Measurements from ENCODE around the gene GALNT6.

DNA sequence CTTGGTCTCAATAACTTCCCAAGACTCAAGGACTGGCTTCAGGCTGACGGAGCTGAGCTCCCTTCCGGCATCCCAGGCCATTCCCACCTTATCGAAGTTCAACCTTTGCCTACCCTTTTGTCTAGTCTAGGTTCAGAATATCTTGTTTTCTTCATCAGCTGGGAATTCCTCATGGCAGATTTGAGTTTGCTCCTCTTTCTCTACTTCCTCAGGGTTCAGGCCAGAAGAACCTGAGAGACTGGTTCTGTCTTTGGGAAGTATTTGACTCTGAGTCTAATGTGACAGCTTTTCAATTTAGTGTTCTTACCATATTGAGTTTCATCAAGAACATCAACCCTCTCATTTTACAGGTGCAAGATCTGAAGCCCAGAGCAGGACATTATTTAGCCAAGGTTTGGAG lies 69.3 kb downstream of the GALNT6 start:
- TF ChIP-seq, protein P1, sequence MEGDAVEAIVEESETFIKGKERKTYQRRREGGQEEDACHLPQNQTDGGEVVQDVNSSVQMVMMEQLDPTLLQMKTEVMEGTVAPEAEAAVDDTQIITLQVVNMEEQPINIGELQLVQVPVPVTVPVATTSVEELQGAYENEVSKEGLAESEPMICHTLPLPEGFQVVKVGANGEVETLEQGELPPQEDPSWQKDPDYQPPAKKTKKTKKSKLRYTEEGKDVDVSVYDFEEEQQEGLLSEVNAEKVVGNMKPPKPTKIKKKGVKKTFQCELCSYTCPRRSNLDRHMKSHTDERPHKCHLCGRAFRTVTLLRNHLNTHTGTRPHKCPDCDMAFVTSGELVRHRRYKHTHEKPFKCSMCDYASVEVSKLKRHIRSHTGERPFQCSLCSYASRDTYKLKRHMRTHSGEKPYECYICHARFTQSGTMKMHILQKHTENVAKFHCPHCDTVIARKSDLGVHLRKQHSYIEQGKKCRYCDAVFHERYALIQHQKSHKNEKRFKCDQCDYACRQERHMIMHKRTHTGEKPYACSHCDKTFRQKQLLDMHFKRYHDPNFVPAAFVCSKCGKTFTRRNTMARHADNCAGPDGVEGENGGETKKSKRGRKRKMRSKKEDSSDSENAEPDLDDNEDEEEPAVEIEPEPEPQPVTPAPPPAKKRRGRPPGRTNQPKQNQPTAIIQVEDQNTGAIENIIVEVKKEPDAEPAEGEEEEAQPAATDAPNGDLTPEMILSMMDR (IDR thresholded peaks at IDR 0.05): no peak
- TF ChIP-seq POLR2AphosphoS5 (IDR thresholded peaks at IDR 0.05; ENCODE audit: low read depth, low read length): no peak
- TF ChIP-seq TCF7L2 (IDR thresholded peaks at IDR 0.05; ENCODE audit: low read depth, low read length): no peak
- TF ChIP-seq, protein P2, sequence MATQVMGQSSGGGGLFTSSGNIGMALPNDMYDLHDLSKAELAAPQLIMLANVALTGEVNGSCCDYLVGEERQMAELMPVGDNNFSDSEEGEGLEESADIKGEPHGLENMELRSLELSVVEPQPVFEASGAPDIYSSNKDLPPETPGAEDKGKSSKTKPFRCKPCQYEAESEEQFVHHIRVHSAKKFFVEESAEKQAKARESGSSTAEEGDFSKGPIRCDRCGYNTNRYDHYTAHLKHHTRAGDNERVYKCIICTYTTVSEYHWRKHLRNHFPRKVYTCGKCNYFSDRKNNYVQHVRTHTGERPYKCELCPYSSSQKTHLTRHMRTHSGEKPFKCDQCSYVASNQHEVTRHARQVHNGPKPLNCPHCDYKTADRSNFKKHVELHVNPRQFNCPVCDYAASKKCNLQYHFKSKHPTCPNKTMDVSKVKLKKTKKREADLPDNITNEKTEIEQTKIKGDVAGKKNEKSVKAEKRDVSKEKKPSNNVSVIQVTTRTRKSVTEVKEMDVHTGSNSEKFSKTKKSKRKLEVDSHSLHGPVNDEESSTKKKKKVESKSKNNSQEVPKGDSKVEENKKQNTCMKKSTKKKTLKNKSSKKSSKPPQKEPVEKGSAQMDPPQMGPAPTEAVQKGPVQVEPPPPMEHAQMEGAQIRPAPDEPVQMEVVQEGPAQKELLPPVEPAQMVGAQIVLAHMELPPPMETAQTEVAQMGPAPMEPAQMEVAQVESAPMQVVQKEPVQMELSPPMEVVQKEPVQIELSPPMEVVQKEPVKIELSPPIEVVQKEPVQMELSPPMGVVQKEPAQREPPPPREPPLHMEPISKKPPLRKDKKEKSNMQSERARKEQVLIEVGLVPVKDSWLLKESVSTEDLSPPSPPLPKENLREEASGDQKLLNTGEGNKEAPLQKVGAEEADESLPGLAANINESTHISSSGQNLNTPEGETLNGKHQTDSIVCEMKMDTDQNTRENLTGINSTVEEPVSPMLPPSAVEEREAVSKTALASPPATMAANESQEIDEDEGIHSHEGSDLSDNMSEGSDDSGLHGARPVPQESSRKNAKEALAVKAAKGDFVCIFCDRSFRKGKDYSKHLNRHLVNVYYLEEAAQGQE (IDR thresholded peaks at IDR 0.05; ENCODE audit: insufficient read depth in 1 of 2, low read depth in 2 of 2, low read length in 1 of 2): no peak

Measured in Panc1 (cell line).